Activated T-helper 2 cell treated with anti-CD3 and anti-CD28 coated beads, Interferon-gamma antibody, Interleukin-2, Interleukin-4, amounts not matched to agents 10 μg/mL and 5 μg/mL and 100 μg/mL, durations not matched to agents 14 hours and 24 hours and 36 hours (primary cell): ENCODE measurements around the gene CNDP1. TPM values are rescaled to one million over a fixed set of nuclear protein-coding genes. Genes with fewer than 3 reads are reported as not detected.
A peak's percentile ranks its signal among the peaks of the same experiment; 100 is the strongest.
"Not testable (repeated sequence)": the region's sequence is repeated elsewhere in the genome, so short reads cannot be mapped to it uniquely, and the experiment has no call there.

Experiments
- DNase-seq: peaks from one replicate; pipeline ENCODE4 v3.0.0; 2021; ENCODE audit warnings: low spot score
- H3K27ac Mint-ChIP-seq: one replicate; pipeline ENCODE4 v1.8.0; 2021; ENCODE audit warnings: mixed read lengths
- H3K27me3 Mint-ChIP-seq: one replicate; pipeline ENCODE4 v1.8.0; 2021; ENCODE audit warnings: low read depth, mixed read lengths
- H3K36me3 Mint-ChIP-seq: one replicate; pipeline ENCODE4 v1.8.0; 2021; ENCODE audit warnings: low read depth, mixed read lengths
- H3K4me1 Mint-ChIP-seq: one replicate; pipeline ENCODE4 v1.8.0; 2021; ENCODE audit warnings: low read depth, mixed read lengths
- H3K4me3 Mint-ChIP-seq: one replicate; pipeline ENCODE4 v1.8.0; 2021; ENCODE audit warnings: low read depth, mild to moderate bottlenecking, moderate library complexity, mixed read lengths
- H3K9me3 Mint-ChIP-seq: one replicate; pipeline ENCODE4 v1.8.0; 2021; ENCODE audit warnings: mixed read lengths
- intact Hi-C: fragments of 100-400 bp; cut with micrococcal nuclease; formaldehyde crosslinking; loops from one replicate; pipeline ENCODE4 v1.15.1; 2023
- total RNA-seq: library from RNA; stranded (reverse); gene quantifications from 2 replicates; pipeline ENCODE4 v1.2.3, GENCODE V29; 2022

The CNDP1 gene
- total RNA-seq, 1 donor from 2014 or later, result 0.09 TPM

GRCh38 chr18:74547860-74548259 is 13.6 kb downstream of the CNDP1 start:
- no peaks in the 10 kb centered on the region for H3K4me1 Mint-ChIP-seq
- H3K36me3 Mint-ChIP-seq, result no peaks in the 10 kb centered on the region
- H3K4me3 Mint-ChIP-seq, result no peak overlapping the region
- no peak overlapping the region for H3K27ac Mint-ChIP-seq
- H3K9me3 Mint-ChIP-seq, result peaks cover 10% of the 10 kb centered on the region
- intact Hi-C loops, result no loop called here
- no peak for DNase-seq
- H3K27me3 Mint-ChIP-seq, result peaks cover 5% of the 10 kb centered on the region

- Mint-ChIP-seq H3K4me1 (no peaks in the 10 kb centered on the region), H3K9me3 (peaks cover 10% of the 10 kb centered on the region), H3K36me3 (no peaks in the 10 kb centered on the region), H3K27ac (no peak overlapping the region), H3K4me3 (no peak overlapping the region), H3K27me3 (peaks cover 8% of the 10 kb centered on the region)
- no peak for DNase-seq
- intact Hi-C loops, result loop anchor here (5.0 kb wide), 1 partner anchor 52 kb away; the partner anchor contains the start of gene CNDP2
Measured at GRCh38 chr18:74549591-74550104, 15.3 kb downstream of the CNDP1 start.

DNA sequence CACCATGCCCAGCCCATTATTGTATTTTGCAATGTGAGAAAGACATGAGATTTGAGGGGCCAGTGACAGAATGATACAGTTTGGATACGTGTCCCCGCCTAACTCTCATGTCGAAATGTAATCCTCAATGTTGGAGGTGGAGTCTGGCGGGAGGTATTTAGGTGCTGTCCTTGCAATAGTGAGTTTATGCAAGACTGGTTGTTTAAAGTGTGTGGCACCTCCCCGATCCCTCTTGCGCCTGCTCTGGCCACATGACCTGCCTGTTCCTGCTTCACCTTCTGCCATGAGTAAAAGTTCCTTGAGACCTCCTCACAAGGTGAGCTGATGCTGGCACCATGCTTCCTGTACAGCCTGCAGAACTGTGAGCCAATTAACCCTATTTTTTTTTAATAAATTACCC is 16.6 kb downstream of the CNDP1 start:
- no peaks in the 10 kb centered on the region for H3K36me3 Mint-ChIP-seq
- no peaks in the 10 kb centered on the region for H3K4me1 Mint-ChIP-seq
- DNase-seq, result no peak
- H3K27ac Mint-ChIP-seq, result no peak overlapping the region
- peaks cover 8% of the 10 kb centered on the region for H3K27me3 Mint-ChIP-seq
- intact Hi-C loops, result loop anchor here (5.0 kb wide), 1 partner anchor 54 kb away; the partner anchor contains the start of gene CNDP2
- no peak overlapping the region for H3K4me3 Mint-ChIP-seq
- peaks cover 10% of the 10 kb centered on the region for H3K9me3 Mint-ChIP-seq

- no peak overlapping the region for H3K4me3 Mint-ChIP-seq
- H3K9me3 Mint-ChIP-seq, result peaks cover 10% of the 10 kb centered on the region
- no peaks in the 10 kb centered on the region for H3K36me3 Mint-ChIP-seq
- DNase-seq, result no peak
- no peak overlapping the region for H3K27ac Mint-ChIP-seq
- H3K4me1 Mint-ChIP-seq, result no peaks in the 10 kb centered on the region
- peaks cover 8% of the 10 kb centered on the region for H3K27me3 Mint-ChIP-seq
- intact Hi-C loops, result loop anchor here (5.0 kb wide), 1 partner anchor 54 kb away; the partner anchor contains the start of gene CNDP2
Measured at GRCh38 chr18:74551452-74551851, 17.2 kb downstream of the CNDP1 start.

- no peaks in the 10 kb centered on the region for H3K36me3 Mint-ChIP-seq
- H3K27me3 Mint-ChIP-seq, result peaks cover 8% of the 10 kb centered on the region
- peak; percentile 60 for DNase-seq
- intact Hi-C loops, result loop anchor here (1.0 to 5.0 kb wide), 3 partner anchors 55 to 356 kb away; partner anchors contain the start of gene CNDP2
- H3K9me3 Mint-ChIP-seq, result peaks cover 10% of the 10 kb centered on the region
- H3K4me1 Mint-ChIP-seq, result no peaks in the 10 kb centered on the region
- no peak overlapping the region for H3K27ac Mint-ChIP-seq
- no peak overlapping the region for H3K4me3 Mint-ChIP-seq
Measured at GRCh38 chr18:74551936-74552555, 17.7 kb downstream of the CNDP1 start.

GRCh38 chr18:74556126-74556525 is 21.8 kb downstream of the CNDP1 start:
- H3K4me3 Mint-ChIP-seq, result no peak overlapping the region
- H3K9me3 Mint-ChIP-seq, result no peaks in the 10 kb centered on the region
- no peaks in the 10 kb centered on the region for H3K4me1 Mint-ChIP-seq
- peaks cover 6% of the 10 kb centered on the region for H3K27me3 Mint-ChIP-seq
- no peak overlapping the region for H3K27ac Mint-ChIP-seq
- DNase-seq, result no peak
- intact Hi-C loops, result no loop called here
- no peaks in the 10 kb centered on the region for H3K36me3 Mint-ChIP-seq

DNA sequence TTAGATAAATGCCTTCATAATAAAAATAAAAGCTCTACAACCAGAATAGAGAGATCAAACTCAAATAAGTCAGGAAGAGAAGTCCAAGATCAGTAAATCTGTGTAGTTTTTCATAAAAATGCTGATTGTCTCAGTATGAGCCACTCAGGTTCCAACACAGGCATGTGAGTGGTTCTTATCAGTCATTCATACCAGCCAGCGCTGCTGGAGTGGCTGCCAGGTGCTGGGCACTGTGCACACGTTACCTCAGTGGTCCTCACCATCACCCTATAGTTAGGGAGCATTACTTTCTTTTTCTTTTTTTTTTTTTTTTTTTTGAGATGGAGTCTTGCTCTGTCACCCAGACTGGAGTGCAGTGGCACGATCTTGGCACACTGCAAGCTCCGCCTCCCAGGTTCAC is 23.8 kb downstream of the CNDP1 start:
- peaks cover 3% of the 10 kb centered on the region for H3K27me3 Mint-ChIP-seq
- no peak for DNase-seq
- H3K4me1 Mint-ChIP-seq, result no peaks in the 10 kb centered on the region
- no peak overlapping the region for H3K27ac Mint-ChIP-seq
- H3K4me3 Mint-ChIP-seq, result no peak overlapping the region
- no peaks in the 10 kb centered on the region for H3K9me3 Mint-ChIP-seq
- H3K36me3 Mint-ChIP-seq, result no peaks in the 10 kb centered on the region
- intact Hi-C loops, result no loop called here

DNA sequence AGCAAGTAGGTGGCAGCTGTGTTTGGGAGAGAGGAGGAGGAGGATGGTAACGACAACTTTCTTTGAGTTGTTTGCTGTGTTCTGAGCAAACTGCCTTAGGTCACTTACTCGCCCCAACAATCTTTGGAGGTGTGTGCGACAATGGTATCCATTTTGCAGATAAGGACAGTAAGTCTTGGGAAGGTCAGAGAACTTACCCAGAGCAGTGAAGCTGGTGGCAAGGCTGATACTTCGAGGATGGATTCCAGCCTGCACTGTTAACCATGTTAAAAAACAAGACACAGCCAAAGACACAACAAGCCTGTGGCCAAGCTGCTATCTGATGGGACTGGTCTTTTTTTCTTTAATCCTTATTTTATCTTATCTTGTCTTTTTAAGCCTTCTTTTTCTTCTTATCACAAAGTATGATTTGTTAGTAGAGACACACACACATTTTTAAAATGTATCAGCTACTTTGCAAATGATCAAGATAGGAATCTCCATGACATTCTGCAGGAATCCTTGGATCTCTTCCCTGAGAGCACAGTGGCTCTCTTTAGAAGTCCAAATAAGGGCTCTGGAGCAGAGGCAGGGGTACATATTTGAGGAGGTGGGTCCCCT is 27.9 kb downstream of the CNDP1 start:
- Mint-ChIP-seq H3K36me3 (no peaks in the 10 kb centered on the region), H3K27me3 (no peaks in the 10 kb centered on the region), H3K27ac (no peak overlapping the region), H3K4me3 (no peak overlapping the region), H3K4me1 (no peaks in the 10 kb centered on the region), H3K9me3 (peaks cover 9% of the 10 kb centered on the region)
- DNase-seq, result no peak
- intact Hi-C loops, result no loop called here

- H3K27me3 Mint-ChIP-seq, result no peaks in the 10 kb centered on the region
- no peaks in the 10 kb centered on the region for H3K36me3 Mint-ChIP-seq
- no peak overlapping the region for H3K4me3 Mint-ChIP-seq
- intact Hi-C loops, result no loop called here
- no peaks in the 10 kb centered on the region for H3K4me1 Mint-ChIP-seq
- no peak overlapping the region for H3K27ac Mint-ChIP-seq
- peaks cover 14% of the 10 kb centered on the region for H3K9me3 Mint-ChIP-seq
- no peak for DNase-seq
Measured at GRCh38 chr18:74562775-74563174, 28.5 kb downstream of the CNDP1 start.

DNA sequence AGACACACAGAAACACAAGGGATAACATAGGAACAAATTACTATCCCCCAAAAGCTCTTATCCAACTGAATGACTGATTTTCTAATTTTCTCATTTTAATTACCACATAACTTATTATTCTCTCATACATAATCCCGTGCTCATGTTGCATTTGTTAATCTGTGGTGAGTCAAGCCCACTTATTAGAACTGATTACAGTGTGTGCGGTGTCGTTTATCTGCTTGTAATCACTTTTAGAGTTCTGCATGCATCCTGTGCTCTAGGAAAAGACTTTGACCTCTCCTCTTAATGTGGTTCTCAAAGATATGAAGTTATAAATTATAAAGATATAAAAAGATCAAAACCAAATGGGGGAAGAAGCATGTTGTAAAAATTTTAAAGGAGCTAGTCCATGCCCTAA is 29.7 kb downstream of the CNDP1 start:
- Mint-ChIP-seq H3K9me3 (peaks cover 14% of the 10 kb centered on the region), H3K27me3 (no peaks in the 10 kb centered on the region), H3K4me1 (no peaks in the 10 kb centered on the region), H3K36me3 (no peaks in the 10 kb centered on the region), H3K4me3 (no peak overlapping the region), H3K27ac (no peak overlapping the region)
- intact Hi-C loops, result no loop called here
- DNase-seq, result no peak

DNA sequence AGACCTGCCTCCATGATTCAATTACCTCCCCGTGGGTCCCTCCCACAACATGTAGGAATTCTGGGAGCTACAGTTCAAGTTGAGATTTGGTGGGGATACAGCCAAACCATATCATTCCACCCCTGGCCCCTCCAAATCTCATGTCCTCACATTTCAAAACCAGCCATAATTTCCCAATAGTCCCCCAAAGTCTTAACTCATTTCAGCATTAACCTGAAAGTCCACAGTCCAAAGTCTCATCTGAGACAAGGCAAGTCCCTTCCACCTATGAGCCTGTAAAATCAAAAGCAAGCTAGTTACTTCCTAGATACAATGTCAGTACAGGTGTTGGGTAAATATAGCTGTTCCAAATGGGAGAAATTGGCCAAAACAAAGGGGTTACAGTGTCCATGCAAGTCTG is 30.9 kb downstream of the CNDP1 start:
- H3K4me3 Mint-ChIP-seq, H3K27ac Mint-ChIP-seq, H3K27me3 Mint-ChIP-seq, H3K4me1 Mint-ChIP-seq, intact Hi-C loops, DNase-seq, H3K36me3 Mint-ChIP-seq: not testable (repeated sequence)
- peaks cover 14% of the 10 kb centered on the region for H3K9me3 Mint-ChIP-seq

DNA sequence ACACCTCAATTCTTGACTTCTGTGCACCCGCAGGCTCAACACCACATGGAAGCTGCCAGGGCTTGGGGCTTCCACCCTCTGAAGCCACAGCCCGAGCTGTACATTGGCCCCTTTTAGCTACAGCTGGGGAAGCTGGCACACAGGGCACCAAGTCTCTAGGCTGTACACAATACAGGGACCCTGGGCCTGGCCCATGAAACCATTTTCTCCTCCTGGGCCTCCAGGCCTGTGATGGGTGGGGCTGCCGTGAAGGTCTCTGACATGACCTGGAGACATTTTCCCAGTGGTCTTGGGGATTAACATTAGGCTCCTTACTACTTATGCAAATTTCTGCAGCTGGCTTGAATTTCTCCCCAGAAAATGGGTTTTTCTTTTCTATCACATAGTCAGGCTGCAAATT is 31.7 kb downstream of the CNDP1 start:
- H3K9me3 Mint-ChIP-seq, result peaks cover 14% of the 10 kb centered on the region
- H3K4me3 Mint-ChIP-seq, H3K4me1 Mint-ChIP-seq, intact Hi-C loops, DNase-seq, H3K27me3 Mint-ChIP-seq, H3K27ac Mint-ChIP-seq, H3K36me3 Mint-ChIP-seq: not testable (repeated sequence)

DNA sequence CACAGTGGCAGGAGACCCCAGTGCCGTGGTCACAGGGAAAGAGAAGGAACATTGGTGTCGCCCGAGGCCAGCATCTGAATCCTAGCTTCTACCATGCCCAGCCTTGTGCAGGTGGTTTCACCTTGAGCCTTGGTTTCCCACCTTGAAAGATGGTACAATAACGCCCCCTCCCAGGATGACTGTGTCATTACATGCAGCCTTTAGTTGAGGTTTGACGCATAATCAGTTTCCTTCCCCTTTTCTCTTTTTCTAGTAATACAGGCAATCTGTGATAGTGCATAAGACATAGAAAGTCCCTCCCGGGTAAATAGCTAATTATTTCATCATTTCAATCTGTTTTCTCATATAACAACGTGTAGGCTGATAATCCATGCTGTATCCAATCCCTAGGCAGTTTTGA is 33.5 kb downstream of the CNDP1 start:
- Mint-ChIP-seq H3K4me3 (no peak overlapping the region), H3K27ac (no peak overlapping the region), H3K27me3 (no peaks in the 10 kb centered on the region), H3K36me3 (no peaks in the 10 kb centered on the region), H3K4me1 (no peaks in the 10 kb centered on the region), H3K9me3 (peaks cover 14% of the 10 kb centered on the region)
- no peak for DNase-seq
- intact Hi-C loops, result no loop called here
